ENCODE data around the gene NEK9.
A peak's percentile ranks its signal among the peaks of the same experiment; 100 is the strongest.

Gene NEK9

GRCh38 chr14:75067212-75067611 lies 59.6 kb downstream of the NEK9 start:
- no peak for DNase-seq (ENCODE audit: low read depth, low spot score)

GRCh38 chr14:75066691-75067090 lies 60.2 kb downstream of the NEK9 start:
- no peak for DNase-seq (ENCODE audit: low read depth, low spot score)

GRCh38 chr14:75064205-75064567 lies 62.7 kb downstream of the NEK9 start:
- DNase-seq (ENCODE audit: low read depth, low spot score) = no peak

- peak; percentile 57 for DNase-seq (ENCODE audit: low read depth, low spot score)
Measured at GRCh38 chr14:75063491-75064204, 63.2 kb downstream of the NEK9 start, which contains the start of gene ACYP1. TSS of gene ACYP1 (minus strand) at chr14:75064024. CDS start at chr14:75063553, 471 bp downstream.

GRCh38 chr14:75063013-75063412 lies 63.8 kb downstream of the NEK9 start:
- no peak for DNase-seq (ENCODE audit: low read depth, low spot score)

- no peak for DNase-seq (ENCODE audit: low read depth, low spot score)
Measured at GRCh38 chr14:75060420-75060819, 66.4 kb downstream of the NEK9 start.

GRCh38 chr14:75059642-75060041 lies 67.2 kb downstream of the NEK9 start:
- DNase-seq (ENCODE audit: low read depth, low spot score) = no peak

- no peak for DNase-seq (ENCODE audit: low read depth, low spot score)
Measured at GRCh38 chr14:75054421-75054820, 72.4 kb downstream of the NEK9 start.

GRCh38 chr14:75053396-75054291 lies 73.2 kb downstream of the NEK9 start:
- no peak for DNase-seq (ENCODE audit: low read depth, low spot score)

GRCh38 chr14:75051556-75051899 lies 75.3 kb downstream of the NEK9 start:
- DNase-seq (ENCODE audit: low read depth, low spot score) = no peak

GRCh38 chr14:75050852-75051555 lies 75.8 kb downstream of the NEK9 start, which contains the start of gene MLH3:
TSS of gene MLH3 (minus strand) at chr14:75051467. CDS start at chr14:75049655, 1,812 bp downstream.
- peak; percentile 77 for DNase-seq (ENCODE audit: low read depth, low spot score)

- DNase-seq (ENCODE audit: low read depth, low spot score) = no peak
Measured at GRCh38 chr14:75049731-75050201, 77.1 kb downstream of the NEK9 start.

GRCh38 chr14:75049136-75049535 lies 77.7 kb downstream of the NEK9 start:
- DNase-seq (ENCODE audit: low read depth, low spot score) = no peak

- no peak for DNase-seq (ENCODE audit: low read depth, low spot score)
Measured at GRCh38 chr14:75048101-75048500, 78.7 kb downstream of the NEK9 start.

- no peak for DNase-seq (ENCODE audit: low read depth, low spot score)
Measured at GRCh38 chr14:75047506-75047905, 79.3 kb downstream of the NEK9 start.

GRCh38 chr14:75046899-75047298 lies 79.9 kb downstream of the NEK9 start:
- DNase-seq (ENCODE audit: low read depth, low spot score) = no peak

GRCh38 chr14:75046275-75046674 lies 80.6 kb downstream of the NEK9 start:
- no peak for DNase-seq (ENCODE audit: low read depth, low spot score)

- DNase-seq (ENCODE audit: low read depth, low spot score) = no peak
Measured at GRCh38 chr14:75044752-75045151, 82.1 kb downstream of the NEK9 start.

- DNase-seq (ENCODE audit: low read depth, low spot score) = no peak
Measured at GRCh38 chr14:75044322-75044721, 82.5 kb downstream of the NEK9 start.

- no peak for DNase-seq (ENCODE audit: low read depth, low spot score)
Measured at GRCh38 chr14:75042035-75042434, 84.8 kb downstream of the NEK9 start.

GRCh38 chr14:75041613-75042012 lies 85.2 kb downstream of the NEK9 start:
- DNase-seq (ENCODE audit: low read depth, low spot score) = no peak

- no peak for DNase-seq (ENCODE audit: low read depth, low spot score)
Measured at GRCh38 chr14:75040959-75041358, 85.9 kb downstream of the NEK9 start.
